GM12864 (cell line): ENCODE measurements around the gene CCDC40.

Experiments used
- DNase-seq: peaks from one replicate; pipeline ENCODE4 v3.0.0-alpha.2; 2011; ENCODE audit warnings: low read depth
- H3K4me3 ChIP-seq: 2 replicates; pipeline ENCODE4 v1.5.1; 2011; ENCODE audit warnings: mild to moderate bottlenecking, low read depth, low read length, control low read depth
- CTCF ChIP-seq: IDR thresholded peaks from 2 replicates; pipeline ENCODE4 v1.5.1; 2011; ENCODE audit warnings: low read depth, mild to moderate bottlenecking, moderate library complexity, low read length, control low read depth, inconsistent platforms; ENCODE audit errors: missing control alignments

The CCDC40 gene

GRCh38 chr17:80147035-80147822 lies 110.8 kb downstream of the CCDC40 start, which contains the start of gene EIF4A3:
EIF4A3 (minus strand) TSS chr17:80147128; CDS start chr17:80146961, 167 bp downstream.
- no peak for TF ChIP-seq CTCF
- peak; percentile 98 for DNase-seq
- peak within 1 kb of the TSS; percentile 96 for H3K4me3 ChIP-seq
